Psoas muscle (tissue), 8 donors: ENCODE measurements around the gene CENPP. TPM values are rescaled to one million over a fixed set of nuclear protein-coding genes. Genes with fewer than 3 reads are reported as not detected.

ENCODE experiments used
- ATAC-seq, 4 donors: fragments of 200-7000 bp; cut with Tn5 transposase; one replicate each; pipeline ENCODE4 v1.9.1; 2020; ENCODE audit warnings: moderate library complexity in 3 of 4, mild to moderate bottlenecking in 2 of 4
- DNase-seq, 2 donors: peaks; one replicate each; pipeline ENCODE4 v3.0.0-alpha.2; 2020
- H3K27ac ChIP-seq: fragments of 200-600 bp; one replicate; pipeline ENCODE4 v1.8.0; 2022
- H3K27me3 ChIP-seq, 3 donors: fragments of 200-600 bp in 1 of 3; one replicate each; pipeline versions ENCODE4 v1.6.1 to v1.8.0; 2013 to 2022; ENCODE audit warnings: low read length in 2 of 3, mild to moderate bottlenecking in 2 of 3, moderate library complexity in 1 of 3; ENCODE audit not compliant: insufficient read depth in 3 of 3
- H3K36me3 ChIP-seq, 2 donors: fragments of 200-600 bp in 1 of 2; one replicate each; pipeline versions ENCODE4 v1.6.1 to v1.8.0; 2013 to 2022; ENCODE audit warnings: low read depth in 1 of 2, mild to moderate bottlenecking in 1 of 2, moderate library complexity in 1 of 2; ENCODE audit not compliant: insufficient read depth in 1 of 2
- H3K4me1 ChIP-seq: fragments of 200-600 bp; one replicate; pipeline ENCODE4 v1.8.0; 2022
- H3K4me3 ChIP-seq: fragments of 200-600 bp; one replicate; pipeline ENCODE4 v1.8.0; 2022; ENCODE audit warnings: mild to moderate bottlenecking
- H3K9me3 ChIP-seq: fragments of 200-600 bp; one replicate; pipeline ENCODE4 v1.8.0; 2022
- WGBS, 3 donors: extraction: QIAGEN DNeasy Blood & Tissue Kit; methylation state at CpG; one replicate each; pipeline versions ENCODE4 v1.1.6 to v1.1.7; 2013; 5-methylcytosine and 5-hydroxymethylcytosine counted together
- intact Hi-C, 2 donors: fragments of 100-400 bp; cut with DNase I; formaldehyde crosslinking; loops; one replicate each; pipeline versions ENCODE4 v1.11.0 to v1.14.2; 2022
- polyA plus RNA-seq, 3 donors: library from polyadenylated mRNA; stranded (reverse); fragments of 200-250 nt; gene quantifications; one replicate each; pipeline ENCODE4 v1.2.3, GENCODE V29; 2013
- total RNA-seq, 4 donors: library from RNA; stranded (reverse); fragmentation: NEBNext Ultra II Directional in 2 of 4; extraction: Animal tissue kit (Norgen Biotek cat#: 25700) in 2 of 4; gene quantifications; one replicate each; pipeline versions ENCODE4 v1.2.1 to v1.2.4, GENCODE V29; 2021 to 2023
- TF ChIP-seq, protein P1 (sequence below): fragments of 200-600 bp; IDR thresholded peaks from one replicate; pipeline ENCODE4 v1.8.0; 2022; ENCODE audit warnings: antibody characterized with exemption
- donor health status: healthy with polysubstance abuse.
- donor health status: DM: no; HTN: no; CAD: no; lungs with moderate emphysema.
- donor health status: Bipolar disorder and iron deficiency.
- donor health status: healthy.
- donor health status: DM: yes; HTN: yes; CAD: no.
- donor health status: DM: no; HTN: no; CAD: no.
- donor health status: DM: no; HTN: no; CAD: no.
- donor health status: DM: yes; HTN: yes; CAD: no.

Gene CENPP
- total and polyA plus RNA-seq, 7 donors, result 1.8 to 15.7 (median 6.4) TPM

- H3K36me3 ChIP-seq, result peaks cover 9 to 94% of the 10 kb centered on the region in 2 donors
- 83 to 88% (median 87%) methylated on average over 3 of the region's 3 CpGs for WGBS, 3 donors
- DNase-seq (no peak), ATAC-seq (no peak)
- no peaks in the 10 kb centered on the region for H3K27me3 ChIP-seq
- H3K4me1 ChIP-seq, result peaks cover 7% of the 10 kb centered on the region
- no peaks in the 10 kb centered on the region for H3K9me3 ChIP-seq
- no peak overlapping the region for H3K27ac ChIP-seq
- H3K4me3 ChIP-seq, result no peak overlapping the region
- TF ChIP-seq, protein P1, sequence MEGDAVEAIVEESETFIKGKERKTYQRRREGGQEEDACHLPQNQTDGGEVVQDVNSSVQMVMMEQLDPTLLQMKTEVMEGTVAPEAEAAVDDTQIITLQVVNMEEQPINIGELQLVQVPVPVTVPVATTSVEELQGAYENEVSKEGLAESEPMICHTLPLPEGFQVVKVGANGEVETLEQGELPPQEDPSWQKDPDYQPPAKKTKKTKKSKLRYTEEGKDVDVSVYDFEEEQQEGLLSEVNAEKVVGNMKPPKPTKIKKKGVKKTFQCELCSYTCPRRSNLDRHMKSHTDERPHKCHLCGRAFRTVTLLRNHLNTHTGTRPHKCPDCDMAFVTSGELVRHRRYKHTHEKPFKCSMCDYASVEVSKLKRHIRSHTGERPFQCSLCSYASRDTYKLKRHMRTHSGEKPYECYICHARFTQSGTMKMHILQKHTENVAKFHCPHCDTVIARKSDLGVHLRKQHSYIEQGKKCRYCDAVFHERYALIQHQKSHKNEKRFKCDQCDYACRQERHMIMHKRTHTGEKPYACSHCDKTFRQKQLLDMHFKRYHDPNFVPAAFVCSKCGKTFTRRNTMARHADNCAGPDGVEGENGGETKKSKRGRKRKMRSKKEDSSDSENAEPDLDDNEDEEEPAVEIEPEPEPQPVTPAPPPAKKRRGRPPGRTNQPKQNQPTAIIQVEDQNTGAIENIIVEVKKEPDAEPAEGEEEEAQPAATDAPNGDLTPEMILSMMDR, result no peak
- intact Hi-C loops, result loop anchor here (5.0 to 10.0 kb wide), 4 partner anchors 309 to 499 kb away; partner anchors contain the start of genes CENPP (in 2 of the 2) and NOL8 (in 2 of the 2)
Measured at GRCh38 chr9:92636627-92637026, 310.9 kb downstream of the CENPP start.

DNA sequence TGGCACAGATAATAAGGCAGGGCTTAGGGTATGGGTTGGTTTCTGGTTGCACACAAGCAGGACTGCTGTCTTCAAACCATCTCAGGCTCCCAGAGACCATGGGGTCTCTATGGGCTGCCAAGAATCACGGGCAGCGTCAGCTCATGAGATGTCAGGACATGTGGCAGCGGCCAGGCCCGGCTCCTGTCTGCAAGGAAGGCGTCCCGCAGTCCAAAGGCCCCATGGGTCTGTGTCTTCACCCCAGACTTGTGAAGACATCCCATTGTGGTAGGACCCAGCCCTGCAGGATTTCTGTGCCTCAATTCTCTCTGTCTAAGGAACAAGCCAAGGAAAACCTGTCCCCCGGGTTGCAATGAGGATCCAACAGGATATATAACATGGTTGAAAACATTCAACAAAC, 311.6 kb downstream of the CENPP start:
- Histone ChIP-seq H3K27me3 (no peaks in the 10 kb centered on the region), H3K4me1 (peaks cover 7% of the 10 kb centered on the region), H3K9me3 (no peaks in the 10 kb centered on the region), H3K27ac (no peak overlapping the region), H3K4me3 (no peak overlapping the region), H3K36me3 (peaks cover 4 to 95% of the 10 kb centered on the region in 2 donors)
- DNase-seq, result no peak
- intact Hi-C loops, result loop anchor here (5.0 to 10.0 kb wide), 4 partner anchors 310 to 500 kb away; partner anchors contain the start of genes CENPP (in 2 of the 2) and NOL8 (in 2 of the 2)
- 87 to 92% (median 89%) methylated on average over 7 of the region's 7 CpGs for WGBS, 3 donors
- no peak for ATAC-seq
- TF ChIP-seq, protein P1, result no peak

DNA sequence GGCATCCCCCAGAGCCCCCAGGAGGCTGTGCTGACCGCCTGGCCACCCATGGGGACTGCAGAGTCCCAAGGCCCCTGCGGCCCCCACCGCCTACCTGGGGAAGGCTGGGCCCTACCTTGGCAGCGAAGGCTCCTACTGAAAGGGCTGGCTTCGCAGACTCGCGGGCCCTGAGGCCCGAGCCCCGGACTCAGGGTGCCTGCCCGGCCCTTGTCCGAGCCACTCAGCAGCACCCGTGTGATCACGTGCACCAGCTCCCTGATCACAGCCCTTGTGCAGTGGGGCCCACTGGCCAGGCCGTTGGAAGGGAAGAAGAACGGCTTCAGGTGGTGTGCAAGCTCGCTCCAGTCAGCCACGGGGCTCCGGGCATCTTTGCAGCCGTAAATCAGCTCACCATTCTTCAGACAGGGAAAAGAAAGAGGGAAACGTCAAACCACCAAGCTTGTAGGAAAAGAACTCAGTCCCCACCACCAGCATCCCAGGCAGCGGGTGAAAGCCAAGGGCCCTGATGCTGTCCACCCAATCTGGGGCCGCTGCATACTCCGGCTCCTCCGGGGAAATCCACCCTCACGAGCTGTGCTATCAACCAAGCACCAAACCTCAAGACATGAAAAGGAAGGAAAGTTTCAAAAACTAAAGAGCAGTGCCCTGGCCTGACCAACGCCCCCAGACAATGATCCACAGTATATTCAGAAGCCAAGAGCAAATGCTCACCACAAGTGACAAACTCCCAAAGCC, 312.3 kb downstream of the CENPP start:
- peak in 1 of 4 donors; percentile 6 for ATAC-seq
- H3K4me3 ChIP-seq, result no peak overlapping the region
- DNase-seq, result no peak
- peaks cover 7% of the 10 kb centered on the region for H3K4me1 ChIP-seq
- no peaks in the 10 kb centered on the region for H3K9me3 ChIP-seq
- no peak overlapping the region for H3K27ac ChIP-seq
- WGBS, 3 donors, result 90 to 93% (median 91%) methylated on average over 26 of the region's 26 CpGs
- intact Hi-C loops, result loop anchor here (5.0 to 10.0 kb wide), 4 partner anchors 311 to 501 kb away; partner anchors contain the start of genes CENPP (in 2 of the 2) and NOL8 (in 2 of the 2)
- TF ChIP-seq, protein P1, result no peak
- H3K27me3 ChIP-seq, result no peaks in the 10 kb centered on the region
- H3K36me3 ChIP-seq, result peaks cover 4 to 96% of the 10 kb centered on the region in 2 donors

- intact Hi-C loops, result loop anchor here (5.0 to 10.0 kb wide), 4 partner anchors 311 to 501 kb away; partner anchors contain the start of genes CENPP (in 2 of the 2) and NOL8 (in 2 of the 2)
- H3K4me3 ChIP-seq, result no peak overlapping the region
- ATAC-seq (no peak), DNase-seq (no peak)
- 78 to 88% (median 81%) methylated on average over 5 of the region's 5 CpGs for WGBS, 3 donors
- TF ChIP-seq, protein P1, result no peak
- no peak overlapping the region for H3K27ac ChIP-seq
- H3K4me1 ChIP-seq, result peaks cover 7% of the 10 kb centered on the region
- H3K9me3 ChIP-seq, result no peaks in the 10 kb centered on the region
- no peaks in the 10 kb centered on the region for H3K27me3 ChIP-seq
- H3K36me3 ChIP-seq, result peaks cover 4 to 96% of the 10 kb centered on the region in 2 donors
Measured at GRCh38 chr9:92638621-92639101, 312.9 kb downstream of the CENPP start.
